ENCODE measurements around the gene ADAMTS12. TPM values are rescaled to one million over a fixed set of nuclear protein-coding genes. Genes with fewer than 3 reads are reported as not detected.

Gene ADAMTS12
- total RNA-seq, 1 experiment from 2014 or later, result not detected

DNA sequence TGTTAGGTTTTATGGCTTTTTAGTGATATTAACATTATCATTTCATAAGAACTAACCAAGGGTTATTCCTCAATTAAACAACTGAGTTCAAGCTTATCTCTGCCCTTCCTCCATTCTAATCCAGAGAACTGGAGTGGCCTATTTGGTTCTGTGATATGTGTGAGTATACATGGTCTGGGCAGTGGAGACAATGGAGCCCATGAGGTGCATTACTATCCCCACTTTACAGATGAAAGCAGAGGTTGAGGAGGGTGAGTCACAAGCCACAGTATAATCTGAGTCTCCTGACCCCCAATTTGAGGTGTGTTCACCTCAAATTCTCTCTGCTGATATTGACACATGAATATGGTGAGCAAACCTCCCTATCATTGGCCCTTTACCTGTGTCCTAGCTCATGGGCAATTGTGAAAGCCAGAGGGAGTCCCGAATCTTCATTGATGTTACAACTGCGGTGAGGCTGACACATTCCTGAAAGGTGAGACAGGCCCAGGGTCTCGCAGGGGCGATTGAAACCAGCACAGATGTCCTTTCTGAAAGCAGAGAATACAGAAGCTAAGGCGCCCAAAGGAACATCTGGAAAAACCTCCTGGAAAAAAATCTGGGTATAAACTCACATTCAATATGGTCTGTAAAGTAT, 233.9 kb downstream of the ADAMTS12 start:
- no peak for DNase-seq (ENCODE audit: low spot score)

DNA sequence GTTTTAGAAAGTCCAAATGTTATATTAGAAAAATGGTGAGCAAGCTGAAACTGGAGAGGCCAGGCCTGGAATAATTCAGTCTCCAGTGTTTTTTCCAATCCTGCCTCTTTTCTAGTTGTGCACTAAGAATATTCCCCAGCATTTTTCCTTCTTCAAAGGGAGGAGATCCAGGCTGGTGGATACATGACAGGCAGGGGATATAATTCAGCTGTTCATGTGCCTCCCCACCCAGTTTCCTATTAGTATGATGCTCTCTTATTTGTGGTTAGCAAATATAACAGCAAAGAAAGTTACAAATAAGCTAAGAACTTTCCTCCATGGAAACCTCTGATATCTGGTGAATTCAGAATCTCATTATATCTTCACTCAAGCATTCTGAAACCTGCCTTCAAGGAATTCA, 234.6 kb downstream of the ADAMTS12 start:
- no peak for DNase-seq (ENCODE audit: low spot score)

DNA sequence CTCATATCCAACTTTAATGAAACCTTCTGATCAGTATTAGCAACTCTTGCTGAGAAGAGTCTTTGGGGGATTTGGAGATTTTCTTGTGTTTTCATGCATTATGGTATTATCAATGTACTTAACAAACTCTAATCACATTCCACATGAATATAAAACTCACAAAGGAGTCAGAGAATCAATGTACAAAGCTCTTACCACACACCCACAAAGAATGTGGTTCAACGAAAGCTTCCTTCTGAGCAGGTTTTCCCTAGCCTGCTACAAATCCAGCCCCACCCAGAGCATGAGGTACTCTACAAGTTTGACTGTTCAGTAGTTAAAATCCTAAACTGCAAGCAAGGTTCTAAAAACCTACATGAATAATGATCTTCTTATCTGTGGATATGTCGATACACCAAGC, 240.9 kb downstream of the ADAMTS12 start:
- no peak for DNase-seq (ENCODE audit: low spot score)

DNA sequence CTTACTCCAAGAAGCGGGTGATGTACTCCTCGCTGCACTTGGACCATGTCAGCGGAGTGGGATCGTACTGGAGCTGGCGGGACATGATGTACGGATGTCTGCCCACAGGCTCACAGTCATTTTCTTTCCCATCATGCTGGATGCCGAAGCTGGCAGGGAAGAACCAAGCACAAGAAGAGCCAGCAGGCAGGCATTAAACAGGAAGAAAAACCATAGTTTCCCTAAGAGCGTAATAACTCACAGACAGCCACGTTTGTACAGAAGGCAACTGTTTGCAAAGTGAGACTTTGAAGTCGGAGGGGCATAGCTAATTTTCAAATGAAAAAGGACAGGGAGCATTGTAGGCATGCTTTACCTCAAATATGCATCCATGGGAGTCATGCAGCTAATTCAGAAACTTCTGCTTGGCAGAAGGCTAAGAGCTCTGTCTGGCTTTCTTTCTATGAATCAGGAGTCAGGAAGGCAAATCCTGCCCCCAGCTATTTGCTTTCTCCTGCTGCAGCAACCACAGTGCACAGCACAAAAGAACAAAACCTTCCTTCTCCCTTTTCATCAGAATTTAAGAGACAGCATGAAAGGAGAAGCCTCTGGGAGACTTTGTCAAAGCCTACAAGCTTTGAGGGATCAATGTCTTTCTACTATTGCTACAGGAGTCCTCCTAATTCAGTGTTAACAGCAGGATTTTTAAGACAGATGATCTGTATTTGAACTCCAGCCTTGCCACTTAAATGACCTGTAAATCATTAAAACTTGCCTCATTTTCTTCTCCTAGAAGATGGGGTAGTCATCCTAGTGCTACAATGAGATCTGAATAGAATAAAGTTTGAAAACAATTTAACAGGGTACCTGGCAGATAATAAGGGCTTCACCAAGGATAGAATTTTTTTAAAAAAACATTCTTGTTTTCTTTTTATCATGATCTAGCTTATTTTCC, 242.0 kb downstream of the ADAMTS12 start:
- DNase-seq (ENCODE audit: low spot score), result no peak

DNA sequence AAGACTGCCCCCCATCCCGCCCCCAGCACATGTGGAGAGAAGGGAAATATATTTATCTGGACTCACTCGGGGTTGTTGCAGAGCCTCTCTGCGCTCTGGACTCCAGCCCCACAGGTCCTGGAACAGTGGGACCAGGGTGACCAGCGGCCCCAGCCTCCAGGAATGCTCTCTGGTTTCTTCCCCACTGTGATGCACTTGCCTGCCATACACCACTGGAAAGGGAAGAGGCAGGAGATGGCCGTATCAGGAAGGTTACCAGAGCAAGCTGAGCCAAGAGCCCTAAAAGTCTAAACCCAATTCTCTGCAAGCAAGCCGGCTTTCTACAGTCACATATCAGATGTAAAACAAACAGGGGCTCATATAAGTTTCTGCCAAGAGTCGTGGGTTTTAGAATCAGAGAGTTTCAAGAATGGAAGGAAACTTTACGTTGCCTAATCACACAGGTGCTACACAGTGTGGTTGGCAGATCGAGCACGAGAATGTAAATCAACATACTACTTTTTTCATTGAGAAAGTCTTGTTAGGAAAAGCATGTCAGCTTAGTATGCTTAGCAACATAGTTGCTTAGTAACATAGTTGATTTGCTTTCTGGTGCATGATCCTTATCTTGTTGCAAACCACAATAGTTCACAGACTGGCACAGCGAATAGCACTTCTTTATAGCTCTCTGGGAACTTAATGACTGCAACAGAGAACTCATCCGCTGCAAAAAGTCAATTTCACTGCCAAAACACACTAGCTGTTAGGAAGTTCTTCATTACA, 249.9 kb downstream of the ADAMTS12 start:
- DNase-seq (ENCODE audit: low spot score), result peak; percentile 47

DNA sequence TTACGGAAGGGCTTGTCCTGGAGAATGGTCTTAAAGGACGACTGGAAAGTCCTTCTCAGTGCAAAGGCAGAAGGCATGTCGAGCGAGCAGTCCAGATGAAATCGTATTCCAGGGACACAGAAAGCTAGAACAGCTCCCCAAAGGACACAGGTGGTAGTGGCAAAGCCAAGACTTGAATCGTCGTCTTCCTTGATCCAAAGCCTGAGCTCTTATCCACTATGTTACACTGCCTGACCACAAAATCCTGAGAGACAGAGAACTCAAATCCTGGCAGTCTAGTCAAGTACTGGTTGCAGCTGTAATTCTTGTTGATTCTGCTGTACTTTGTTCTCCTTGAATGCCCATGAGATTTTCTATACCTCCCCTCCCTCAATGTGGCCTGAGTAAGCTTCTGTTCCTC, 252.3 kb downstream of the ADAMTS12 start:
- DNase-seq (ENCODE audit: low spot score), result no peak

DNA sequence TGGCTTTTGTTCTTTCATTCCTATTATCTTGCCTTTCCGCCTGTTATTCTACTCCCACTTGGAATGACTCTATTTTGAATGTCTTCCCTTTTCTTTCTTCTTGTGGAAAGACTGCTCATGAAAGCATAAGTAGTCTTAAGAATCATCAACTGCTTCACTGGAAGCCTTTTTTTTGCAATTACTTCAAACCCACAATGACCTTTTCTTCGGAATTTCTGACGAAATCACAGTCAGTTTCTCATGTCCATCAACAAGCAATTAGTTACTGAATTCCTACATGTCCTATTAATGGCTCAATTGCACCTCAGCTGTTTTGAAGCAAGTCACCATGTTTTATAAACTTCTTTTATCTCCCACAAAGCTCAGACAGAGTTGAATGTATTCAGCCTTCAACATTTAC, 254.8 kb downstream of the ADAMTS12 start:
- DNase-seq (ENCODE audit: low spot score), result no peak

DNA sequence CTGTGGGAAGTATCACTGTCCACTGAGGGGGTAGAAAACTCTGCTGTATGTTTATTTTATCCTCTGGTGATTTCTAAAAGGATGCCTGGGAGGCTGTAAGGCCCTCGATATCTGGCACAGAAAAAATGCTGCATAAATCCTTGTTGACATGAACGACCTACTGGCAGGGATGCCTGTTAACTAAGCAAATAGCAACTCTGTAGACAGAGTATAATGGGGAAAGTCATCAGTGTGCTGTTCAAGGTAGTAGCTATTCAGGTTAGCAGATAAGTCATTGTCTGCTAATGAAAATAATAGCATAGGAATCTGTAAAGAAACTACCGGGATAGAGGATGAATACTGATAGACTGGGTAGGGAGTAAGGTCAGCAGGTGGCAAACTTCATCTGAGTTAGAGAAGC, 256.2 kb downstream of the ADAMTS12 start:
- no peak for DNase-seq (ENCODE audit: low spot score)

DNA sequence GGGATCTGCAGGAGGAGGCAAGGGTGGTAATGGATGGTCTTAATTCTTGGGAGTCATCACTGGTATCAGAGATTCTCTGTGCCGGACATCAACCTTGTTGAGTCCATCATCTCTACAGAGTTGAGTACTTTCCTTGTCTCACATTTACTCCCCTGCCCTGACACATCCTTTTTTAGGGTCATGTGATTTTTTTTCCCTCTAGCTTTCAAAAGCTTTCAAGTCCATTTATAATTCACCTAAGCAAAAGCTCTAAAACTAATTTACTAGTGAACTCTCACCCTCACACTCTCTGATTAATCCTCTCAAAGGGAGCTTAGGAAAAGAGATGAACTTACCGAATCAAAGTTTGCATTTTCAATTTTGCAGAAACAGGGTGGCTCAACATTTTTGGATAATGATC, 258.1 kb downstream of the ADAMTS12 start:
- DNase-seq (ENCODE audit: low spot score), result no peak

DNA sequence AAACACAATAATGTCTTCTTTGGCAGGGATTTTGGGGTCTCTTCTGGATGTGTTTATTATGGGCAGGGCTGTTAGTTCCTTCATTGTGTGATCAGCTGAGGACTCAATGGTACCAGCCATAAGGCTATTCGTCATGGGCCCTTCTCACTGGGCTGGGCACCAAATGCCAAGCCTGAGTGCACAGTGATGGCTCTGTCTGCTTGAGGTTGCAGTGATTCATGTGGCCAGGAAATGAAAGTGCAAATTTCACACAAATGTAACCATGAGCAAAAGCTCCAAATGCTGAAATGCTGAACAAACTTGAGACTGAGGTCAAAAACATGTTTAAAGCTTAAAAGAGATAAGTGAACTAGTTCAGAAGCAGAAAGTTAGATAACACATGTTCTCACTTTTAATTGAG, 260.0 kb downstream of the ADAMTS12 start:
- DNase-seq (ENCODE audit: low spot score), result no peak

DNA sequence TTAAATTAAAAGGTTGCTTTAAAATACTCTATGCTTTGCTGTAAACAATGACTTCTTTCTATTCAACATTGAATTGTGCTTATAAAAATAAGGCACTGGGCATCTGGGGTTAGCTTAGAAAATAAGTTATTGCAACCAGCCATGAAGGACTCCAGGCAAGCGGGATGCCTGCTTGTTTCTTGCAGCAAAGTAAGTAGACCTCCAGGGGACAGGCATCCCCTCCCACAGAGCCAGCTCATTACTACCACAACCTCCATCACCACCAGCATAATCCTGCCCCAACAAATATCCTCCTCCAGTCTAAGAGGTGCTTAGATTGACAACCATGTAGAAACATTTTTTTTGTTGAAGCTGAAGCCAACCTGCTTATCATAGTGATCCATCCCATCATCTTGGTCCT, 260.7 kb downstream of the ADAMTS12 start:
- DNase-seq (ENCODE audit: low spot score), result no peak

DNA sequence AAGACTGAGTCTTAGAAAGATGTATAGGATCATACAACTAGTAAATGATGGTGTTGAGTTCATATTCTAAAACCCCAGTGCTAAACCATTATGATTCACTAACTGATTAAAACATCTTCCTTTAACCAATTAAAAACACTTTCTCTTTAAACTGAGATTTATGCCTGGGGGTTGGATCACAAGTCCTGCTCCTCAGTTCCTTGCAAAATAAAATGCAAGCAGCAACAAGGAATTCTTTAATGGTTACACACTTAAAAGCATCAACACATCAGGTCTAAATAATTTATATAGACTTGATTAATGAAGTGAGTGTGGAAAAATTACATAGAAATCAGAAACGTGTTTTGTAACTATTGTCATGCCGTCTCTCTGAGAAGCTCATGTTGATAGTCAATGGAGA, 261.8 kb downstream of the ADAMTS12 start:
- no peak for DNase-seq (ENCODE audit: low spot score)

DNA sequence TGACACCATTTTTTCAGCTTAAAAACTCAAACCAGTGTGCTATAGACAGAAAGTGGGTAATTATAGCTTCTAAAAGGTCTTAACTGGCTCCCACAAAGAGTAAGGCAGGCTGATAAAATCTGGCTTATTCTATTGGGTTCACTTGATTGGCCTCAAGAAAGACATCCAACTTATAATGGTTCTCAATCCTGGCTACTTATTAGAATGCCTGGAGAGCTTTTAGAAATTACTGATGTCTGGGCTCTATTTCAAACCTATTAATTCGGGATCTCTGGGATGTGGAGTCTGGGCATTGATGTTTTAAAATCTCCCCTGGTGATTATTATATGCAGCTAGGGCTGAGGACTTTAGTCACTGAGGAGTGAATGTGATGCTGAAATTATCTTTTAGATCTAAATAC, 263.0 kb downstream of the ADAMTS12 start:
- DNase-seq (ENCODE audit: low spot score), result no peak

DNA sequence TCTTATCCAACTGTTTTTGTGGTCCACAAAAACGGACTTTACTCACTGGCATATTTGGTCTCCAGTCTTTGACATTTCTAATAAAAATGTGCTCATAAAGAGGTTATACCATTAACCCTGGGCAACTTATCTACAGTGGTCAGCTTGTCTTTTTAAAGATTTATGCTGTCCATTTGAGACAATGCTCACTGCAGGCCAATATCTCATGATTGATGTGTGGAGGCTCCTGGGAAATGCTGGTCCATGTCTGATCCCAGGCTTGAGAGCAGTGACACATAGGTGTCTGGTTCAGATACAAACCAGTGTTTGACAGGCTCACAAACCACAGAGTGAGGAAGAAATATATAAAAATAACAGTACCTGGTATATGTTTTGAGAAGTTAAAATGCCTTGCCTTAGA, 270.3 kb downstream of the ADAMTS12 start:
- no peak for DNase-seq (ENCODE audit: low spot score)

DNA sequence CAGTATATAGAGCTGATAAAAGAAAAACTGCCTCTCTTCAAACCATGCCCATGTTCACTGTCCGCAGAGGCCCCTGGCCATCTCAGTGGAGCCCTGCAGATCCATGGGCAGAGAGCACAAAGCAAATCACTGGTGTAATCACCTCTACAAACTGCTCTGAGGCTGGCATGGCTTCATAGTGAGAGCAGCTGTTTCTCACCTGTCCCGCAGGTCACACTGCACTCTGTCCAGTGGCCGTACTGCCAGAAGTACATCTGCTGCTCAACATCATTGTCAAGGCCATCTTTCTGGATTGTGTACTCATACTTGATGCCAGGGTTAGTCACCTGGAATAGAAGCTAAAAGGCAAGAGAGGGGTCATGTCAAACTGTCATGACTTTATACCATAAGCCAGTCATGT, 277.8 kb downstream of the ADAMTS12 start:
- no peak for DNase-seq (ENCODE audit: low spot score)

DNA sequence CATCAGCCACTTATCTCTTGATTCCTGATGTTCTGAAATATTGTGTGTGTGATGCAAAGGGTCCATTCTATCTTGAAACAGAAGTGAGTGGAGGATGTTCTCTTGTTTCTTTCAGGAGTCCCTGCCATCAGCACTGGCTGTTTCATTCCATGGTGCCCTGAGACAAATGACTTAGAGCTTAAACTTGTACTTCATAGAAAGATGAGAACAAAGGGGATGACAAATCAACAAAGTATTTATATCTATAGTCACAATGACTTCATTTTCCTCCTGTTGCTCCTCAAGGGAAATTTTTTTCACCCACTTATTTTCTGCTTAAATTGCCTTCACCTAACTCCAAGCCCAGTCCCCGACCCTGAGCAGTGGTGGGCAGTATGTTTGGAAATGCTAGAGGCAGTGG, 279.4 kb downstream of the ADAMTS12 start:
- DNase-seq (ENCODE audit: low spot score), result no peak

DNA sequence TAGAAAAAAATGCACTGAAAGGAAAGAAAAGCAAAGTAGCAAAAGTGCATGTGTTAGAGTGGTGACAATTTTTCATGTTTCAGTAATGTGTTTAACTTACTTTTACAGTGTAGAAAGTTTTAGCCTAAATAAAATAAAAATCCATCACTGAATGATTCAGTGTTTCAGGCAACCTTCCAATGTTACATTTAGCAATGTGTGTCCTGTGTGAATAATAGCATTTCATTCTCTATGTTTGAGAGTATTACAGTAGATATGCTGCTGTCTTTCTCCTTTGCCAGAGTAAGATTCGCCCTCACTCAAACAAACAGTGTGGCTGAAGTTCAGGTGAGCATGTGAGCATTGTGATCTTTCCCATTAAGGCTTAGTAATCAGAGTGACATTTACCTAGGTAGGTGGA, 279.9 kb downstream of the ADAMTS12 start:
- DNase-seq (ENCODE audit: low spot score), result no peak

DNA sequence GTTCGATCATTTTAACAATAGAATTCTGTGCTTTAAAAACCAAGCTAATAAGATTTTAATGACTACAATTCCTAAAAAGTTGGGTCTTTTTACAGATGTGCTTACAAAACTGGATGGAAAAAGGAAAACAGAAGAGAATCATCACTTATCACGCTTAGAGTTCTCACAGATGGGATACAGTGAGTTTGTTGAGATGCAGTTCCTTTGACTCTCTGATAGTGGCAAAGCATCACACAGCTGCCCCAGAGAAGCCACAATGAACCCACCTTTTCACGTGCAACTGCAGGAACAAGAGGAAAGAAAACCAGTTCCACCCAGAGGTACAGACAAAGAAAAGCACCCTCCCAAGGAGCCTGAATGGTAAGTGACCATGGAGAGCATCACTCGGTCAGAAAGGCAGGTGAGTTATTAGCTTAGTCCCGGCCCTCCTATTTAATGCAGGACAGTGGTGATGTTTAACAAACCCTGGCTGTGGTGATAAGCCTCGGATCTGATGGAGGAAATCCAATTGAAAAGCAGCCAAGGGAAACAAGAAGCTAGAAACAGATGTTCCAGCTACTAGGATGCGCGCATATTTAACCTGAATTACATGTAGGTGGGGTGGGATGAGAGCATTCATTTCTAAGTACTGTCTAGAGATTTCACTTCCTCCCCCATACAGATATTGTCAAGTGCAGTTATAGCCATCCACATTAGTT, 283.3 kb downstream of the ADAMTS12 start:
- DNase-seq (ENCODE audit: low spot score), result no peak

DNA sequence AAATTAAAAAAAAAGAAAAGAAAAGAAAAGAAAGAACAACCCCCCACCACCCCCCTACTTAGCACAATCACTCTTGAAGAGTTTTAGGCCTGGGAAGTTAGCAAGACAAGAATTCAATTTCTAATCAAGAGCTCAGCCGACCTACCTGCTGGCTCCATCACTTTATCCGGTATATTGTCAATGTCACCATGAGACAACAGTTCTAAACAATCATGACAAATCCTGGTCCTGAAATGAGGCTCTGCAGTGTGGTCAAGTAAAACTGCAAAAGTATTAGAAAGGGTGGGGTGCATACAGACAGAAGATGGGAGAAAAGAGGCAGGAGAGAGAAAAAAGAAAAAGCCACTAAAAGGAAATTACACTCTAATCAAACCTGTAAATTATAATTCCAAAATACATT, 287.3 kb downstream of the ADAMTS12 start:
- DNase-seq (ENCODE audit: low spot score), result no peak

DNA sequence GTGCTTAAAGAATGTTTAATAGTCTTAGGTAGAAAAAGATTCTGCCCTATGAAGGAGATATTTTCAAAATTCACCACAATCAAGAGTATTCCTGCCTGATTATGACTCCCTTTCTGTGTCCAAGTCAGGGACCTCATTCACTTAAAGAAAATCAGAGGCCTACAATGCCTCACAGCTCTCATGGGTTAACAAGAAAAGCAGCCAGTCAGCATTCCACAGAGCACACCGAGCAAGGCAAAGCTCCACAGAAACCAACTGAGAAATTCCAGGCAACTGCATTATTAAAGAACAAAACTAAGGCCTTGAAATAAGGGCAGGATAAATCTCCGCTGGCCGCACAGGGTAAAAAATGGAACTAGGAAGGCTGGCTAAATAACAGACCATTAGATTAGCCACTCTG, 289.9 kb downstream of the ADAMTS12 start:
- no peak for DNase-seq (ENCODE audit: low spot score)

DNA sequence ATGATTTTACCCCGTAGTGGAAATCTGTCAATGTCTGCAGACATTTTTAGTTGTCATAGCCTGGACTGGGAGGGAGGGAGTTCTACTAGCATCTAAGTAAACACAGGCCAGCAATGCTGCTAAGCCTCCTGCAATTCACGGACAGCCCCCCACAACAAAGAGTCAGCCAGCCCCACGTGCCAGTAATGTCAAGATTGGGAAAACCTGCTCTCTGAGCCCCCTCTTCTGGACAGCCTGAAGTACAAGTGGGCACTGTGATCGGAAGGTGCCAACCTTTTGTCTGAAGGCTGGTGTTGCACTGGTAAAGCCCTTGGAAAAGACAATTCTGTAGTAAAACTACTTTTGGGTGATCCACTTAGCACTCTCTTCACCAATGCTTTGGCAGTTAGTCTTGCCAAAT, 296.5 kb downstream of the ADAMTS12 start:
- no peak for DNase-seq (ENCODE audit: low spot score)

DNA sequence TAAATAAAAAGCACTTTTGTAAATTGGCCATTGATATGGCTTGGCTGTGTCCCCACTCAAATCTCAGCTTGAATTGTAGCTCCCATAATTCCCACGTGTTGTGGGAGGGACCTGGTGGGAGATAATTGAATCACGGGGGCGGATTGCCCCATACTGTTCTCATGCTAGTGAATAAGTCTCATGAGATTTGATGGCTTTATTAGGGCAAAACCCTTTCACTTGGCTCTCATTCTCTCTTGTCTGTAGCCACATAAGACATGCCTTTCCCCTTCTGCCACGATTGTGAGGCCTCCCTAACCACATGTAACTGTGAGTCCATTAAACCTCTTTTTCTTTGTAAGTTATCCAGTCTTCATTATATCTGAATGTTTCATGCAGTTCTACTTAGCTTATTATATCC, 297.8 kb downstream of the ADAMTS12 start:
- DNase-seq (ENCODE audit: low spot score), result no peak
